ENCODE data around the gene SLC6A6. TPM values are rescaled to one million over a fixed set of nuclear protein-coding genes. Genes with fewer than 3 reads are reported as not detected.

The SLC6A6 gene
- total RNA-seq, 1 donor = 33.2 TPM

DNA sequence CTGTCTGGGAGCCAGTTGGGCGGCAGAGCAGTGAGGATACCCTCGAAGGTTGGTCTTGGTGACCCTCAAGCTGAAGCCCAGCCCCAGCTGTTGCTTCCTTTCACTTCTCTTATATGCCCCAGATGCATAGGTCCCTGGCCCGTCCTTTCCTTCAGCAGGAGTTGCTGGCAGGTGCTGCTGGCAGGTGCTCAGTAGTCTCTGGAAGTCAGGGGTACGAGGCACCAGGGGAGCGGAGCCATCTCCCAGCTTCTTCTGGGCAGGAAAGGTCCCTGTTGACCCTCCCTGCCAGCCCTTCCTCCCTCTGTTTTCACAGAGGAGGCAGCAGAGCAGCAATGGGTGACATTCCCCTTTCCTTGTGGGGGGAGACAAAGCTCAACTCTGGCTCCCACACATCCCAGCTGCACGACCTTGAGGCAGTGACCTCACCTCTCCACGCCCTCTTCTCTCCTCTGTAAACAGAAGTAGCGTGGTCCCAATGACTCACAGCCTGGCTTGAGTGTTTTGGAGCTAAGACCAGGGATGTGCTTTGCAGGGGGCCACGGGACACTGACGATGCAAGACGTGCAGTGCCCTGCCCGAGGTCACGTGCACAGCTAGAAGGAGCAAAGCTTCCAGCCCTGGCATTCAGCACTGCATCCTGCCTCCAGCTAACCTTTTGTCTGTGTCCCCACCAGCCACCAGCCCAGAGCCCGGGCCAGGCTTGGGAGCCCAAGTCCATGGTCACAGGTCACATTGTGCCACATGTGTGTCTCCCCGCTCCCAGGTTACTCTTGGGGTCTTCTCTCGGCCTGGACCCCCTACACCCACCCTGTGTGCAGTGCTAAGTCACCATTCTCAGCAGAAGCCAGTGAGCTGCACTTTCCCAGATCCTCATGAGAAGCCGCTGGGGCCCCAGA lies 49.7 kb downstream of the SLC6A6 start:
- peak; percentile 92 for DNase-seq (ENCODE audit: low read depth)
- TF ChIP-seq, protein P1, sequence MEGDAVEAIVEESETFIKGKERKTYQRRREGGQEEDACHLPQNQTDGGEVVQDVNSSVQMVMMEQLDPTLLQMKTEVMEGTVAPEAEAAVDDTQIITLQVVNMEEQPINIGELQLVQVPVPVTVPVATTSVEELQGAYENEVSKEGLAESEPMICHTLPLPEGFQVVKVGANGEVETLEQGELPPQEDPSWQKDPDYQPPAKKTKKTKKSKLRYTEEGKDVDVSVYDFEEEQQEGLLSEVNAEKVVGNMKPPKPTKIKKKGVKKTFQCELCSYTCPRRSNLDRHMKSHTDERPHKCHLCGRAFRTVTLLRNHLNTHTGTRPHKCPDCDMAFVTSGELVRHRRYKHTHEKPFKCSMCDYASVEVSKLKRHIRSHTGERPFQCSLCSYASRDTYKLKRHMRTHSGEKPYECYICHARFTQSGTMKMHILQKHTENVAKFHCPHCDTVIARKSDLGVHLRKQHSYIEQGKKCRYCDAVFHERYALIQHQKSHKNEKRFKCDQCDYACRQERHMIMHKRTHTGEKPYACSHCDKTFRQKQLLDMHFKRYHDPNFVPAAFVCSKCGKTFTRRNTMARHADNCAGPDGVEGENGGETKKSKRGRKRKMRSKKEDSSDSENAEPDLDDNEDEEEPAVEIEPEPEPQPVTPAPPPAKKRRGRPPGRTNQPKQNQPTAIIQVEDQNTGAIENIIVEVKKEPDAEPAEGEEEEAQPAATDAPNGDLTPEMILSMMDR (IDR thresholded peaks at IDR 0.05; ENCODE audit: insufficient read depth, low read depth, low read length) = no peak
- H3K4me3 ChIP-seq (ENCODE audit: low read depth, low read length) = no peak overlapping the region

DNA sequence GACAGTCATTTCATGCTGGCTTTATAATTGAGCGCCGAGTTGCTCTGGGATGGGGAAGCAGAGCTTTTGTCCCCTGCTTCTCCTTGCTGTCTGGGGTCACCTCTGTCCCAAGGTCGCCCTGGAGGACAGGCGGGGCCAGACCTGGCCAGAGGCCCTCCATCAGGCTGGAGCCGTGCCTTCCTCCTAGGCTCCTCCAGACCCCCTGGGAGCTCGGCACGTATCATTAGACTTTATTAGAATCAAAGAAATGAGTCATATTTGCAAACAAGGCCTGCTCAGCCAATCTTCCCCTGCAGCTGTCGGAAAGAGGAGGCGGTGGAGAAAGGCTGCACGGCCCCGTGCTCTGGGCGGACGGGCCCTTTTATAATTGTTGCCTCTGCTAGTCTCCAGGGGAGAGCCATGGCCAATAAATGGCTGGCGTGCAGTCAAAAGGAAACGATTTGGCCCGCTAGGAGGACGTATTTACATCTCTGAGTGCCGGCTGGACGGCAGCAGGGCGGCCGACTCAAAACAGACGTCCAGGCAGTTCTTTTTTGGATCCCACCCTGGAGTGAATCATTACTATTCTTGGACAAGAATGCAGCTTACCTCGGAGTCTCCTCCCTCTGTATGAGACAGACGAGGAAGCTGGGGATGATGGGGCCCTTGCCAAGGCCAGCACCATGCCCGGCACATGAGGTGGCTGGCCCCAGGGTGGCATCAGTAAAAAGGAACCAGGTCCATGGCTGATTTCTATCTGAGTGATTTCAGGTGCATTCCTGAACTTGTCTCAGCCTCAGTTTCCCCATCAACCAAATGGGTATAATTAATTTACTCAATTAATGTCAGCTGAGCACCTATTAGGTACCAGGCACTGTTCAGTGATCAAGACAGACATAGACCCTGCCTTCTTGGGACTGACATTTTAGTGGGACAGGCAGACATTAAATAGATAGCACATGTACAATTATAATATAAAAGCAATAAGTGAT lies 50.6 kb downstream of the SLC6A6 start:
- peak; percentile 94 for DNase-seq (ENCODE audit: low read depth)
- H3K4me3 ChIP-seq (ENCODE audit: low read depth, low read length) = no peak overlapping the region
- TF ChIP-seq, protein P1 (IDR thresholded peaks at IDR 0.05; ENCODE audit: insufficient read depth, low read depth, low read length) = no peak

DNA sequence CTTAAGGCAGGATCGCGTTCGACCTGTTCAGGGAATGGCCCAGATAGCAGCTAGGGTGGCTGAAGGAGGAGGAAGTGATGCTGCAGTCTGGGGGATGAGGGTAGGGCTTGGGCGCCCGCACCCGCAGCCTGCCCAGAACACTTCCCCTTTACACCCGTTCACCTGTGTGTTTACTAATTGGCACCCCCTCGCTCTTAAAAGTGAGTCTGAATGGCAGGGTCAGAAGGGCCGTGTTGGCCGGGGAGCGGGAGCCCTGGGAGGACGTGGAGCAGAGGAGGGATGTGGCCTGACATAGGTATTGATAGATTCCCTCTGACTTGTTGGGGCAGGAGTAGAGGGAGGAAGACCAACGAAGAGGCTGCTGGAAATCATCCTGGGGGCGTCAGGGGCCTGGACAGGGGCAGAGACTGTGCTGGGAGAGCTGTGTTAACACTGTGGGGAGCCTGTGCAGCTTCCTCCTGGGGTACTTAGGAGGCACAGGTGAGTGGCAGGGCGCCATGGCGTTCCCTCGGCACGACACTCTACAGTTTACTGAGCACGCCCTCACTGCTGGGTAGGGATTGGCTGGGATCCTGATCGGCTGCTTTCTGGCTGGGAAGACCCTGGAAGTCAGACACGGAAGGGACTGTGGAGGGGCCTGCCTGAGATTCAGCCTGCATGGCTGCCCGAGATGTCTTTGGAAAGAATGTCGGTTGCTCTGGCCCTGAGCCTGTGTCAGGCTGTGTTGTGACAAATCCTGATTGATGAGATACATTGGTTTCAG lies 51.7 kb downstream of the SLC6A6 start:
- DNase-seq (ENCODE audit: low read depth) = no peak
- TF ChIP-seq, protein P1 (IDR thresholded peaks at IDR 0.05; ENCODE audit: insufficient read depth, low read depth, low read length) = no peak
- H3K4me3 ChIP-seq (ENCODE audit: low read depth, low read length) = no peak overlapping the region

GRCh38 chr3:14454639-14455310 lies 52.4 kb downstream of the SLC6A6 start:
- TF ChIP-seq, protein P1 (IDR thresholded peaks at IDR 0.05; ENCODE audit: insufficient read depth, low read depth, low read length) = no peak
- no peak overlapping the region for H3K4me3 ChIP-seq (ENCODE audit: low read depth, low read length)
- no peak for DNase-seq (ENCODE audit: low read depth)

- DNase-seq (ENCODE audit: low read depth) = no peak
- H3K4me3 ChIP-seq (ENCODE audit: low read depth, low read length) = no peak overlapping the region
- TF ChIP-seq, protein P1 (IDR thresholded peaks at IDR 0.05; ENCODE audit: insufficient read depth, low read depth, low read length) = no peak
Measured at GRCh38 chr3:14455571-14456317, 53.3 kb downstream of the SLC6A6 start.

All from fibroblast of villous mesenchyme (primary cell).